ENCODE measurements around the gene MICAL2. TPM values are rescaled to one million over a fixed set of nuclear protein-coding genes. Genes with fewer than 3 reads are reported as not detected.

Gene MICAL2
- total and polyA plus RNA-seq, 2 of the 13 experiments (the other 11 are each of a cell fraction or from before 2014, with no cell fraction given) = 0.78 to 1.1 TPM

GRCh38 chr11:12090761-12091258 lies 19.6 kb upstream of the MICAL2 start (continued):
- TF ChIP-seq ZBTB40 (IDR thresholded peaks at IDR 0.05) (no peak), ZBTB40 (CRISPR knock-in tag; IDR thresholded peaks at IDR 0.05) (no peak), MAFK (conservative IDR thresholded peaks at IDR 0.05 in 1 of 2, IDR thresholded peaks at IDR 0.05 in 1 of 2; ENCODE audit: low read length in 2 of 2) (no peak), PAWR (CRISPR knock-in tag; IDR thresholded peaks at IDR 0.05; ENCODE audit: borderline replicate concordance) (no peak), IKZF4 (CRISPR knock-in tag; IDR thresholded peaks at IDR 0.05; ENCODE audit: borderline replicate concordance, low read depth, not compliant biosample characterization) (no peak), ZBTB7A (CRISPR knock-in tag; IDR thresholded peaks at IDR 0.05) (no peak), HIVEP1 (CRISPR knock-in tag; IDR thresholded peaks at IDR 0.05) (no peak), ZBTB34 (CRISPR knock-in tag; IDR thresholded peaks at IDR 0.05) (no peak), ZNF501 (CRISPR knock-in tag; IDR thresholded peaks at IDR 0.05) (no peak), NPAS2 (CRISPR knock-in tag; IDR thresholded peaks at IDR 0.05; ENCODE audit: borderline replicate concordance) (no peak), ZNF275 (CRISPR knock-in tag; IDR thresholded peaks at IDR 0.05; ENCODE audit: borderline replicate concordance) (no peak), ZNF839 (CRISPR knock-in tag; IDR thresholded peaks at IDR 0.05; ENCODE audit: borderline replicate concordance) (no peak), ZNF619 (CRISPR knock-in tag; IDR thresholded peaks at IDR 0.05) (no peak), ZBTB14 (CRISPR knock-in tag; IDR thresholded peaks at IDR 0.05) (no peak)
